ENCODE results near the gene PCDHGC5. TPM values are rescaled to one million over a fixed set of nuclear protein-coding genes. Genes with fewer than 3 reads are reported as not detected.

The PCDHGC5 gene
- total RNA-seq, 1 experiment from 2014 or later: 2.1 TPM

- intact Hi-C loops (cut with micrococcal nuclease; ENCODE audit: unreplicated experiment): no loop called here
- H3K4me1 Mint-ChIP-seq (ENCODE audit: low read depth, unreplicated experiment): peaks cover 13% of the 10 kb centered on the region
Observed at GRCh38 chr5:141532726-141533125, 43.8 kb downstream of the PCDHGC5 start.

GRCh38 chr5:141533897-141534296, 45.0 kb downstream of the PCDHGC5 start:
- intact Hi-C loops (cut with micrococcal nuclease; ENCODE audit: unreplicated experiment): no loop called here
- CTCF ChIA-PET: interaction anchor here (0.6 to 0.7 kb wide), 2 partner anchors 9 to 143 kb away, joined by 3 to 4 read pairs; no protein-coding TSS in a partner anchor
- Mint-ChIP-seq H3K27me3 (ENCODE audit: unreplicated experiment) (no peaks in the 10 kb centered on the region), H3K27ac (ENCODE audit: unreplicated experiment) (no peak overlapping the region), H3K4me1 (ENCODE audit: low read depth, unreplicated experiment) (peaks cover 13% of the 10 kb centered on the region), H3K4me3 (ENCODE audit: low read depth, unreplicated experiment) (no peak overlapping the region), H3K9me3 (ENCODE audit: low read depth, unreplicated experiment) (no peaks in the 10 kb centered on the region), H3K36me3 (ENCODE audit: insufficient read depth, unreplicated experiment) (peaks cover 6% of the 10 kb centered on the region)
- no peak for TF ChIP-seq CTCF (IDR thresholded peaks at IDR 0.05; ENCODE audit: unreplicated experiment)
- BruUV-seq (replicated peaks): no TSS peak
- no peak for DNase-seq

More at GRCh38 chr5:141532726-141533125, 43.8 kb downstream of the PCDHGC5 start:
- CTCF ChIA-PET: no interaction called here
- peaks cover 7% of the 10 kb centered on the region for H3K36me3 Mint-ChIP-seq (ENCODE audit: insufficient read depth, unreplicated experiment)
- H3K27ac Mint-ChIP-seq (ENCODE audit: unreplicated experiment): no peak overlapping the region
- DNase-seq: no peak
- BruUV-seq (replicated peaks): no TSS peak
- no peak overlapping the region for H3K4me3 Mint-ChIP-seq (ENCODE audit: low read depth, unreplicated experiment)
- no peak for TF ChIP-seq CTCF (IDR thresholded peaks at IDR 0.05; ENCODE audit: unreplicated experiment)
- no peaks in the 10 kb centered on the region for H3K9me3 Mint-ChIP-seq (ENCODE audit: low read depth, unreplicated experiment)
- no peaks in the 10 kb centered on the region for H3K27me3 Mint-ChIP-seq (ENCODE audit: unreplicated experiment)

- Mint-ChIP-seq H3K27ac (ENCODE audit: unreplicated experiment) (peak overlapping the region; percentile 17), H3K36me3 (ENCODE audit: insufficient read depth, unreplicated experiment) (peaks cover 6% of the 10 kb centered on the region), H3K9me3 (ENCODE audit: low read depth, unreplicated experiment) (no peaks in the 10 kb centered on the region), H3K4me1 (ENCODE audit: low read depth, unreplicated experiment) (peaks cover 13% of the 10 kb centered on the region), H3K27me3 (ENCODE audit: unreplicated experiment) (no peaks in the 10 kb centered on the region), H3K4me3 (ENCODE audit: low read depth, unreplicated experiment) (no peak overlapping the region)
- BruUV-seq (replicated peaks): no TSS peak
- CTCF ChIA-PET: interaction anchor here (1.3 kb wide), 1 partner anchor 13 kb away, joined by 3 read pairs; no protein-coding TSS in a partner anchor
- DNase-seq: no peak
- intact Hi-C loops (cut with micrococcal nuclease; ENCODE audit: unreplicated experiment): no loop called here
- TF ChIP-seq CTCF (IDR thresholded peaks at IDR 0.05; ENCODE audit: unreplicated experiment): no peak
Observed at GRCh38 chr5:141534492-141535213, 45.8 kb downstream of the PCDHGC5 start.

Other genes with a start within 250 kb of the PCDHGC5 start
- gene PCDHB15, start 243.7 kb upstream of the PCDHGC5 start, total RNA-seq (2022): 1.1 and 1.4 TPM in 2 replicates
- gene SLC25A2, start 185.0 kb upstream of the PCDHGC5 start, total RNA-seq (2022): 0.26 and 0.27 TPM in 2 replicates
- 73.2 and 79.6 TPM in 2 replicates for gene TAF7, start 168.3 kb upstream of the PCDHGC5 start, total RNA-seq (2022)
- 0.29 TPM in 1 of 2 replicates, not detected in the other for gene PCDHGA1, start 158.6 kb upstream of the PCDHGC5 start, total RNA-seq (2022)
- not detected in 2 replicates for gene PCDHGA2, start 150.3 kb upstream of the PCDHGC5 start, total RNA-seq (2022)
- gene PCDHGA3, start 145.3 kb upstream of the PCDHGC5 start, total RNA-seq (2022): not detected in 2 replicates
- 0.19 and 0.20 TPM in 2 replicates for gene PCDHGB1, start 139.0 kb upstream of the PCDHGC5 start, total RNA-seq (2022)
- 0.07 TPM in 2 replicates for gene PCDHGA4, start 134.1 kb upstream of the PCDHGC5 start, total RNA-seq (2022)
- 0.34 and 0.38 TPM in 2 replicates for gene PCDHGB2, start 129.1 kb upstream of the PCDHGC5 start, total RNA-seq (2022)
- gene PCDHGA5, start 124.9 kb upstream of the PCDHGC5 start, total RNA-seq (2022): 0.10 and 0.12 TPM in 2 replicates
- gene PCDHGB3, start 118.8 kb upstream of the PCDHGC5 start, total RNA-seq (2022): 1.2 and 1.6 TPM in 2 replicates
- gene PCDHGA6, start 115.2 kb upstream of the PCDHGC5 start, total RNA-seq (2022): 0.71 and 0.80 TPM in 2 replicates
- gene PCDHGA7, start 106.3 kb upstream of the PCDHGC5 start, total RNA-seq (2022): 0.73 and 0.90 TPM in 2 replicates
- 7.0 and 8.2 TPM in 2 replicates for gene PCDHGB4, start 101.4 kb upstream of the PCDHGC5 start, total RNA-seq (2022)
- 0.95 and 1.1 TPM in 2 replicates for gene PCDHGA8, start 96.4 kb upstream of the PCDHGC5 start, total RNA-seq (2022)
- gene PCDHGB5, start 91.1 kb upstream of the PCDHGC5 start, total RNA-seq (2022): 9.1 and 12.4 TPM in 2 replicates
- gene PCDHGA9, start 86.3 kb upstream of the PCDHGC5 start, total RNA-seq (2022): 16.0 and 18.1 TPM in 2 replicates
- gene PCDHGB6, start 81.1 kb upstream of the PCDHGC5 start, total RNA-seq (2022): 9.6 and 13.4 TPM in 2 replicates
- gene PCDHGA10, start 76.1 kb upstream of the PCDHGC5 start, total RNA-seq (2022): 2.6 and 3.7 TPM in 2 replicates
- 9.8 and 13.6 TPM in 2 replicates for gene PCDHGB7, start 71.4 kb upstream of the PCDHGC5 start, total RNA-seq (2022)
- gene PCDHGA11, start 68.0 kb upstream of the PCDHGC5 start, total RNA-seq (2022): 2.3 and 2.8 TPM in 2 replicates
- 2.1 and 2.9 TPM in 2 replicates for gene PCDHGA12, start 58.6 kb upstream of the PCDHGC5 start, total RNA-seq (2022)
- 49.4 and 73.0 TPM in 2 replicates for gene PCDHGC3, start 13.1 kb upstream of the PCDHGC5 start, total RNA-seq (2022)
- gene PCDHGC4, start 4.1 kb upstream of the PCDHGC5 start, total RNA-seq (2022): 1.2 and 2.2 TPM in 2 replicates
- gene DIAPH1, start 129.9 kb downstream of the PCDHGC5 start, total RNA-seq (2022): 176 and 219 TPM in 2 replicates
- 96.3 and 102 TPM in 2 replicates for gene HDAC3, start 147.8 kb downstream of the PCDHGC5 start, total RNA-seq (2022)
- gene RELL2, start 147.9 kb downstream of the PCDHGC5 start, total RNA-seq (2022): 12.5 and 12.6 TPM in 2 replicates
- 41.4 and 41.8 TPM in 2 replicates for gene FCHSD1, start 162.3 kb downstream of the PCDHGC5 start, total RNA-seq (2022)
- 17.5 and 22.8 TPM in 2 replicates for gene ARAP3, start 193.1 kb downstream of the PCDHGC5 start, total RNA-seq (2022)